ENCODE results near the gene CRHR1. TPM values are rescaled to one million over a fixed set of nuclear protein-coding genes. Genes with fewer than 3 reads are reported as not detected.

The CRHR1 gene
- total and polyA plus RNA-seq, 10 of the 15 experiments (the other 5 are each of a cell fraction or from before 2014, with no cell fraction given), result 0.08 TPM; not detected in 9

GRCh38 chr17:45758544-45758943 is 25.6 kb upstream of the CRHR1 start:
- Histone ChIP-seq H3K9me3 (replicated peaks; ENCODE audit: control insufficient read depth, insufficient read depth, low read length) (no peaks in the 10 kb centered on the region), H3K27me3 (replicated peaks in 1 of 2; ENCODE audit: control insufficient read depth in 2 of 2, insufficient read depth in 2 of 2, low read length in 1 of 2) (no peaks in the 10 kb centered on the region; a peak in 2 of 4 replicates), H3K79me2 (ENCODE audit: control insufficient read depth, insufficient read depth, low read length) (no peaks in the 10 kb centered on the region), H4K20me1 (ENCODE audit: control insufficient read depth, insufficient read depth) (no peaks in the 10 kb centered on the region), H3K9ac (ENCODE audit: control insufficient read depth, insufficient read depth, low read length) (no peak overlapping the region), H3K4me1 (ENCODE audit: control insufficient read depth, insufficient read depth, low read length) (no peaks in the 10 kb centered on the region), H3K27ac (ENCODE audit: control insufficient read depth, insufficient read depth) (no peak overlapping the region), H3K4me3 (no peak overlapping the region), H3K36me3 (ENCODE audit: control insufficient read depth in 2 of 2, insufficient read depth in 2 of 2, low read length in 1 of 2) (no peaks in the 10 kb centered on the region), H2AFZ (ENCODE audit: control insufficient read depth, low read depth, low read length) (no peak overlapping the region), H3K4me2 (ENCODE audit: control insufficient read depth, insufficient read depth) (no peak overlapping the region)
- TF ChIP-seq EGR1 (IDR thresholded peaks at IDR 0.05; ENCODE audit: borderline replicate concordance in 1 of 2, low read depth in 2 of 2, low read length in 2 of 2) (no peak), DPF2 (IDR thresholded peaks at IDR 0.05) (no peak), ZNF622 (IDR thresholded peaks at IDR 0.05) (no peak), EP300 (IDR thresholded peaks at IDR 0.05; ENCODE audit: borderline replicate concordance in 1 of 2, control insufficient read depth in 1 of 2, low read depth in 2 of 2, low read length in 2 of 2) (no peak), SUPT20H (IDR thresholded peaks at IDR 0.05; ENCODE audit: borderline replicate concordance, control insufficient read depth, low read depth, low read length) (no peak)
- BruUV-seq (replicated peaks), result no TSS peak
- ATAC-seq (no peak), DNase-seq (ENCODE audit: low read depth, low spot score) (no peak), FAIRE-seq (no peak)
- POLR2A ChIA-PET, result interaction anchor here (1.0 kb wide), 1 partner anchor 14 kb away, joined by 3 read pairs; no protein-coding TSS in a partner anchor
- in situ Hi-C loops (cut with MboI) (no loop called here), intact Hi-C loops (cut with micrococcal nuclease; ENCODE audit: unreplicated experiment) (no loop called here)
- RAD21 ChIA-PET (ENCODE audit: unreplicated experiment), result no interaction called here
- CTCF ChIA-PET, result no interaction called here
- SMC1A ChIA-PET (ENCODE audit: uncharacterized antibody, unreplicated experiment), result no interaction called here
- WGBS (ENCODE audit: insufficient coverage, insufficient replicate concordance, low lambda C conversion rate, missing lambda C conversion rate), result 4% methylated on average over 1 of the region's 1 CpG

GRCh38 chr17:45759761-45760160 is 24.4 kb upstream of the CRHR1 start:
- Histone ChIP-seq H3K4me3 (no peak overlapping the region), H3K9ac (ENCODE audit: control insufficient read depth, insufficient read depth, low read length) (no peak overlapping the region), H3K36me3 (ENCODE audit: control insufficient read depth in 2 of 2, insufficient read depth in 2 of 2, low read length in 1 of 2) (no peaks in the 10 kb centered on the region), H3K4me2 (ENCODE audit: control insufficient read depth, insufficient read depth) (no peak overlapping the region), H3K27me3 (replicated peaks in 1 of 2; ENCODE audit: control insufficient read depth in 2 of 2, insufficient read depth in 2 of 2, low read length in 1 of 2) (peaks cover 0 to 1% of the 10 kb centered on the region in 2 experiments; a peak in 2 of 4 replicates), H3K27ac (ENCODE audit: control insufficient read depth, insufficient read depth) (no peak overlapping the region), H4K20me1 (ENCODE audit: control insufficient read depth, insufficient read depth) (no peaks in the 10 kb centered on the region), H3K4me1 (ENCODE audit: control insufficient read depth, insufficient read depth, low read length) (no peaks in the 10 kb centered on the region), H2AFZ (ENCODE audit: control insufficient read depth, low read depth, low read length) (no peak overlapping the region), H3K79me2 (ENCODE audit: control insufficient read depth, insufficient read depth, low read length) (no peaks in the 10 kb centered on the region), H3K9me3 (replicated peaks; ENCODE audit: control insufficient read depth, insufficient read depth, low read length) (no peaks in the 10 kb centered on the region)
- in situ Hi-C loops (cut with MboI) (no loop called here), intact Hi-C loops (cut with micrococcal nuclease; ENCODE audit: unreplicated experiment) (no loop called here)
- ChIA-PET SMC1A (ENCODE audit: uncharacterized antibody, unreplicated experiment) (no interaction called here), POLR2A (no interaction called here), CTCF (no interaction called here), RAD21 (ENCODE audit: unreplicated experiment) (no interaction called here)
- FAIRE-seq (no peak), ATAC-seq (peak; percentile 58; the same call in 2 of the 3 replicates), DNase-seq (ENCODE audit: low read depth, low spot score) (no peak)
- WGBS (ENCODE audit: insufficient coverage, insufficient replicate concordance, low lambda C conversion rate, missing lambda C conversion rate), result 48% methylated on average over 3 of the region's 3 CpGs
- TF ChIP-seq HDGF (IDR thresholded peaks at IDR 0.05) (no peak), SIX5 (IDR thresholded peaks at IDR 0.05; ENCODE audit: low read depth, low read length, severe bottlenecking) (peak; percentile 55), YY1 (IDR thresholded peaks at IDR 0.05; ENCODE audit: low read depth, low read length) (peak; percentile 42; the same call in 1 of the 2 replicates)
- BruUV-seq (replicated peaks), result no TSS peak

Measured in GM12878 (cell line).